Pericardium fibroblast (primary cell): ENCODE measurements around the gene SPON2. TPM values are rescaled to one million over a fixed set of nuclear protein-coding genes. Genes with fewer than 3 reads are reported as not detected.

Experiments
- total RNA-seq: library from RNA; depleted of rRNA; stranded (reverse); fragments of >200 nt; gene quantifications from 2 replicates; pipeline ENCODE4 v1.2.3, GENCODE V29; 2015

SPON2 gene
- total RNA-seq, result 570 and 577 TPM in 2 replicates

DNA sequence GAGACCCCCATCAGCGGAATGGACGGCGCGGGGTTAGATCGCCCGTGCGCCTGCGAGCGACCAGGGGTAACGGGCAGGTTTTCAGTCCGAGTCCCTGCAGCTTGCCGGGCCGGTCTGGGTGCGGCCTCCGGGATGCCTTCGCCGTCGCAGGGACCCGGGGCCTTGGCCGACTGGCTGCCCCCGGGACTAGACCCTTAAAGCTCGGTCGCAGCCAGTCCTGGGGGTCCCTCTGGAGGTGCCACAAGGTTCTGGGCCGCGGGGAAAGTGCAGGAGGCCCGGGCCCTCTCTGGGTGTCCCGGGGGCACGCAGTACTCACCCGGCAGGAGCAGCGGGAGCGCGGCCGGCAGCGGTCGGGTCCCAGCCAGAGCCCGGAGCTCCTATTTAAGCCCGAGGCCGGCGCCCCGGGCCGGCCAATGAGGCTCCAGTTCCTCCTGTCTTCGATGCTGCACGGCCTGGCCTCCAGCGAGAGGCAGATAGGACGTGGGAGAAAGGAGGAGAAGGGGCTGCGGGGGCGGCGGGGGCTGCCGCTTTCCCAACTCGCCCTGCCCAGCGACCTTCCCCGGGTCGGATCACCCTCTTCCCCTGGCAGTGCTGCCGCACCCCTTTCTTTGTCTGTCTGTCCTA, at the start of gene SPON2:
Gene SPON2, minus strand, starts transcription at position 356 of the 624 bp plus-strand sequence.

Other genes with a start within 250 kb of the SPON2 start
- 32.5 and 90.6 TPM in 2 replicates for gene GAK, start 240.3 kb downstream of the SPON2 start, total RNA-seq
- gene TMEM175, start 240.1 kb downstream of the SPON2 start, total RNA-seq, result 24.3 and 33.8 TPM in 2 replicates
- gene DGKQ, start 199.0 kb downstream of the SPON2 start, total RNA-seq, result 8.8 and 10.7 TPM in 2 replicates
- 23.9 and 44.9 TPM in 2 replicates for gene IDUA, start 185.5 kb downstream of the SPON2 start, total RNA-seq
- gene SLC26A1, start 179.2 kb downstream of the SPON2 start, total RNA-seq, result under 0.01 and 0.09 TPM in 2 replicates
- 36.3 and 44.0 TPM in 2 replicates for gene FGFRL1, start 161.0 kb downstream of the SPON2 start, total RNA-seq
- gene RNF212, start 59.0 kb downstream of the SPON2 start, total RNA-seq, result 4.2 and 4.6 TPM in 2 replicates
- gene CTBP1, start 76.5 kb upstream of the SPON2 start, total RNA-seq, result 141 and 163 TPM in 2 replicates
- gene MAEA, start 117.3 kb upstream of the SPON2 start, total RNA-seq, result 46.4 and 47.1 TPM in 2 replicates
- gene UVSSA, start 174.6 kb upstream of the SPON2 start, total RNA-seq, result 3.3 and 4.3 TPM in 2 replicates
- not detected in 2 replicates for gene NKX1-1, start 233.9 kb upstream of the SPON2 start, total RNA-seq